GM18519 (cell line): ENCODE data around the gene GPR89A.
"Not testable (repeated sequence)": the region's sequence is repeated elsewhere in the genome, so short reads cannot be mapped to it uniquely, and the experiment has no call there.

Source experiments
- ATAC-seq: cut with Tn5 transposase; IDR thresholded peaks from one replicate; pipeline ENCODE4 v1.9.1; 2021; ENCODE audit warnings: mild to moderate bottlenecking, moderate library complexity; ENCODE audit not compliant: unreplicated experiment, low FRiP score

The GPR89A gene

GRCh38 chr1:145716641-145717345, 109.0 kb downstream of the GPR89A start:
- ATAC-seq = no peak

DNA sequence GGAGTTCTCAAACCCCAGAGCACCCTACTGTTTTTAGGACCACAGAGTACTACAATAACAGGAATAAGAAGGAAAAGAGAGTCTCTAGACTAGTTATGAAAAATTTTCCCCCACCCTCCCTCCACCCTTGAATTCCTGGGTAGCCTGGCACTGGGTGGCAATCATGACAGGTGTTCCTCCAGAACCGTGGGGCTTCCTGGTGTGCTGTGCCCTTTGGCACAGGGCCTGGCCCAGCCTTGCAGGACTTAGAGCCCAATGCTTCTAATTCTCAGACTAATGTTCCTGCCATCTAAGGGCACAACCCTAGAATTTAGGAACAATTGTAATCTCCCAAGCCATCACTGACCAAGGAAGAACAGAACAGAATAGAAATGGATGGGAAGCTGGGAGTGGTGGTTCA, 110.0 kb downstream of the GPR89A start:
- no peak for ATAC-seq

DNA sequence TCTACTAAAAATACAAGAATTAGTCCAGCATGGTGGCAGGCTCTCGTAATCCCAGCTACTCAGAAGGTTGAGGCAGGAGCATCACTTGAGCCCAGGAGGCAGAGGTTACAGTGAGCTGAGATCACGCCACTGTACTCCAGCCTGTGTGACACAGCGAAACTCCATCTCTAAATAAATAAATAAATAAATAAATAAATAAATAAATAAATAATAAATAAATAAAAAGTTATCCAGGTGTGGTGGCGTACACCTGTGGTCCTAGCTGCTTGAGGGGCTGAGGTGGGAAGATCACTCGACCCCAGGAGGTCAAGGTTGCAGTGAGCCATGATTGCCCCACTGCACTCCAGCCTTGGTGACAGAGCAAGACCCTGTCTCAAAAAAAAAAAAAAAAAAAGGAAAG, 110.7 kb downstream of the GPR89A start:
- not testable (repeated sequence) for ATAC-seq

DNA sequence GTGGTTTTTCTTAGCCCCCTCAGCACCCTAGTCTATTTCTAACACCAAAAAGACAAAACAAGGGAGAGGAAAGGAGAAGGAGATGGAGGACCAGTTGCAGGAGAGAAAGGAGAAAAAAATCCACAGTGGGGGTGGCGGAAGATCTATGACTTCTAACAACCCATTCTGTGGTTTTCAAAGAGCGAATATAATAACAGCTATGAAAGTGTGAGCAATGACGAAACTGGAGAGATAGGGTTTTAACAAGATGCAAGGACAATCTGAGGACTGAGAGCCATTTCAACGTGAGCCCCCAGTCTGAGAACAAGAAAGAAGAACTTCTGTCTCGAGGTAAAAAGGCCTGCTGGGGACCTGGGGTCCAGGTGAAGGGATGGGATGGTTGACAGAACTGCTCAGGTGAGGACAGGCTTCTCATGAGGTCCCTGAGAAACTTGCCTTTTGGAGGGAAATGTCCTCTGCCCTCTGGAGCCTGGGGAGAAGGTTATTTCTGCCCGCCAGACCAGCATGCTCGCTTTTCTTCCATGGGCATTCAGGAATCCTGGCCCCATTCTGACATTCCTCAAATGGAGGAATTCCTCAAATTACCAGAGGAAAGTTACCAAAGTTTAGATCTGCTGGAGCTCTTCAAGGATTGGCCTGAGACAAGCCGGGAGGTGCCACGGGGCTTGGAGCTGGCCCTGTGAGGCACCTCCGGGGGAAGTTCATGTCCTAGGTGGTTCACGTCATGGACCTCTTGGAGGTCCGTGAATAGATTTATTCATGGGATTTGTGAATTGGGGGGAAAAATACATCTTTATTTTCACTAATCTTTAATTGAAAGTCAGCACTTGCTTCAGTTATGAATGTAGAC, 111.7 kb downstream of the GPR89A start, which contains the start of gene CD160:
CD160 (plus strand) TSS at position 270 of the 850 bp plus-strand sequence. CDS start 8,829 bp downstream, outside the sequence.
- ATAC-seq = no peak
